HG03045 (cell line): ENCODE measurements around the gene CCDC18.
"Not testable (repeated sequence)": the region's sequence is repeated elsewhere in the genome, so short reads cannot be mapped to it uniquely, and the experiment has no call there.

ENCODE experiments used
- ATAC-seq: cut with Tn5 transposase; IDR thresholded peaks from one replicate; pipeline ENCODE4 v1.9.1; 2021; ENCODE audit warnings: mild to moderate bottlenecking, moderate library complexity; ENCODE audit not compliant: unreplicated experiment

Gene CCDC18

GRCh38 chr1:93170141-93170678, 10.3 kb upstream of the CCDC18 start:
- not testable (repeated sequence) for ATAC-seq

GRCh38 chr1:93171549-93172034, 8.9 kb upstream of the CCDC18 start:
- no peak for ATAC-seq

- no peak for ATAC-seq
These were observed 7.7 kb upstream of the CCDC18 start for GRCh38 chr1:93172778-93173177.

- ATAC-seq = not testable (repeated sequence)
These were observed 5.9 kb upstream of the CCDC18 start for GRCh38 chr1:93174638-93175037.

GRCh38 chr1:93177991-93178390, 2.5 kb upstream of the CCDC18 start:
- no peak for ATAC-seq

- no peak for ATAC-seq
These were observed 2.1 kb upstream of the CCDC18 start for GRCh38 chr1:93178418-93178817.

- ATAC-seq = peak; percentile 89
These were observed 420 bp upstream of the CCDC18 start, which contains the start of gene TMED5 for GRCh38 chr1:93179886-93180722. TMED5 (minus strand) TSS chr1:93180413; CDS start chr1:93180242, 171 bp downstream.

- ATAC-seq = no peak
These were observed 6.1 kb downstream of the CCDC18 start for GRCh38 chr1:93186667-93187066.

GRCh38 chr1:93190432-93190831, 9.9 kb downstream of the CCDC18 start:
- no peak for ATAC-seq

- no peak for ATAC-seq
These were observed 13.9 kb downstream of the CCDC18 start for GRCh38 chr1:93194231-93194990.

GRCh38 chr1:93196591-93196990, 16.1 kb downstream of the CCDC18 start:
- no peak for ATAC-seq

GRCh38 chr1:93199150-93199549, 18.6 kb downstream of the CCDC18 start:
- no peak for ATAC-seq

GRCh38 chr1:93200086-93200620, 19.6 kb downstream of the CCDC18 start:
- no peak for ATAC-seq

- ATAC-seq = no peak
These were observed 20.2 kb downstream of the CCDC18 start for GRCh38 chr1:93200714-93201113.

- no peak for ATAC-seq
These were observed 25.5 kb downstream of the CCDC18 start for GRCh38 chr1:93205892-93206566.

- no peak for ATAC-seq
These were observed 26.0 kb downstream of the CCDC18 start for GRCh38 chr1:93206567-93206954.

- ATAC-seq = no peak
These were observed 26.7 kb downstream of the CCDC18 start for GRCh38 chr1:93207211-93207610.

GRCh38 chr1:93215322-93215721, 34.8 kb downstream of the CCDC18 start:
- no peak for ATAC-seq

GRCh38 chr1:93219443-93219842, 38.9 kb downstream of the CCDC18 start:
- no peak for ATAC-seq

GRCh38 chr1:93220716-93221115, 40.2 kb downstream of the CCDC18 start:
- ATAC-seq = not testable (repeated sequence)

- no peak for ATAC-seq
These were observed 41.4 kb downstream of the CCDC18 start for GRCh38 chr1:93221913-93222312.
